ENCODE results near the gene CYBC1. TPM values are rescaled to one million over a fixed set of nuclear protein-coding genes. Genes with fewer than 3 reads are reported as not detected.

The CYBC1 gene
- total RNA-seq, 1 donor from 2014 or later = 268 TPM

GRCh38 chr17:82429824-82430223 lies 20.7 kb downstream of the CYBC1 start:
- Mint-ChIP-seq H3K9me3 (no peaks in the 10 kb centered on the region), H3K27me3 (no peaks in the 10 kb centered on the region), H3K36me3 (ENCODE audit: low read depth) (peaks cover 27% of the 10 kb centered on the region), H3K4me3 (peak overlapping the region; percentile 51), H3K4me1 (peaks cover 20% of the 10 kb centered on the region), H3K27ac (no peak overlapping the region)
- intact Hi-C loops (cut with micrococcal nuclease) = no loop called here
- DNase-seq = no peak

DNA sequence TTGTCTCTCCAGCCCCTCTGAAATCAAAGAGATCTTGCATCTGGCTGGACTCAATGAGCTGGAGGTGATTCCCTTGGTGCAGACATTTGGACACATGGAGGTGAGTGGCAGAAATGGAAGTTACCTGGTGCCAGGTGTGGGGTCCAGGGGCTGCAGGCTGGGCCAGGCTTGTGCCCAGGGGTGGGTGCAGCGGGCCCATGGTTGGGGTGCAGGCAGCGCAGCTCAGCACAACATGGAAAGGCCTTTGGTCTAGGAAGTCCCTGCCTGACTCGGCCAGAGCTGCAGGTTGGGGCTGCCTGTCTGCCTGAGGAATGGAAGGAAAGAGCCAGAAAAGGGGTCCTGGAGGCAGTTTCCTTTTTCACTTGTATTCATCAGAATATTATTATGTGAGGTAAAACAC lies 22.0 kb downstream of the CYBC1 start:
- H3K4me1 Mint-ChIP-seq = peaks cover 19% of the 10 kb centered on the region
- no peaks in the 10 kb centered on the region for H3K9me3 Mint-ChIP-seq
- no peak for DNase-seq
- H3K27ac Mint-ChIP-seq = no peak overlapping the region
- H3K4me3 Mint-ChIP-seq = no peak overlapping the region
- no peaks in the 10 kb centered on the region for H3K27me3 Mint-ChIP-seq
- H3K36me3 Mint-ChIP-seq (ENCODE audit: low read depth) = peaks cover 31% of the 10 kb centered on the region
- intact Hi-C loops (cut with micrococcal nuclease) = no loop called here

DNA sequence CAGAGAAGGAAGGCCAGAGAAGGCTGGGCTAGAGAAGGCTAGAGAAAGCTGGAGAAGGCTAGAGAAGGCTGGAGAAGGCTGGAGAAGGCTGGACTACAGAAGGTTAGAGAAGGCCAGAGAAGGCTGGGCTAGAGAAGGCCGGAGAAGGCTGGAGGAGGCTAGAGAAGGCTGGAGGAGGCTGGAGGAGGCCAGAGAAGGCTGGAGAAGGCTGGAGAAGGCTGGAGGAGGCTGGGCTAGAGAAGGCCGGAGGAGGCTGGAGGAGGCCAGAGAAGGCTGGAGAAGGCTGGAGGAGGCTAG lies 25.7 kb downstream of the CYBC1 start:
- DNase-seq = no peak
- Mint-ChIP-seq H3K4me1 (peaks cover 21% of the 10 kb centered on the region), H3K27ac (peak overlapping the region; percentile 30), H3K4me3 (no peak overlapping the region), H3K36me3 (ENCODE audit: low read depth) (peaks cover 52% of the 10 kb centered on the region), H3K9me3 (no peaks in the 10 kb centered on the region), H3K27me3 (no peaks in the 10 kb centered on the region)
- intact Hi-C loops (cut with micrococcal nuclease) = no loop called here

DNA sequence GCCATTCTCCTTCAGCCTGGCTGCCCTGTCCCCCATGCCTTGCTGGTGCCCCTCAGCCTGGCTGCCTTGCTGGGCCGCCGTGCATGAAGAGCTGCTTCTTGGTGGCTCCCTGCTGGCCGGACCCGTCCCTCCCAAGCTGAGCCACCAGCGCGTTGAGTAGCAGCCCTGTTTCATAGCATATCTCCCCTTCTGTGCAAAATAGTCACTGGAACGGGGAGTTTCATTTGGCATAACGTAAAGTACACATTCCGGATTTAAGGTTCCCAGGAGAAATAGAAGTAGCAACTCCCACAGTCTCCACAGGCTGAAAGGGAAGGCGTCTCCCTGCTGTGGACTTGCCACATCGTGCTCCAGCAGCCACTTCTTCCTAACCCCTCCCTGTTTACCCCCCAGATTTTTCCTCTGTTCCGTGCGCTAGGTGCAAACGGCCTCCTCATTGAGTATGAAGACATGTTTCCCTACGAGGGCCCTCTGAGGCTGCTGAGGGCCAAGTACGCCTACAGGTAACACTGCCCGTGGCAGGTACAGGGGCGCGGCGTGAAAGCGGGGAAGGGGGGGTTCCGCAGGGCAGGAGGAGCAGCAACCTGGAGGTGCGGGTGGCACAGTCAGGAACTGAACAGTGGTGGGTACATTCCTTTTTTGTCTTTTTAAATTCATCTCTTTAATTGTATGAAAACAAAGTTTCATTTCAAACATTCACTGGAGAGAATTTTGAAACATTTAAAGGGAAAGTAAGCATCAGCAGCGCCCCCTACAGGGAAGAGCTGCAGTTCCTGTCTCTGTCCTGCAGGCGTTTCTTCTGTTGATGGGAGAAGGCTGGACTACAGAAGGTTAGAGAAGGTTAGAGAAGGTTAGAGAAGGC lies 26.3 kb downstream of the CYBC1 start:
- Mint-ChIP-seq H3K9me3 (no peaks in the 10 kb centered on the region), H3K4me3 (no peak overlapping the region), H3K36me3 (ENCODE audit: low read depth) (peaks cover 49% of the 10 kb centered on the region), H3K4me1 (peaks cover 21% of the 10 kb centered on the region), H3K27ac (peak overlapping the region; percentile 30), H3K27me3 (no peaks in the 10 kb centered on the region)
- DNase-seq = peak; percentile 88
- intact Hi-C loops (cut with micrococcal nuclease) = no loop called here

- DNase-seq = peak; percentile 69
- intact Hi-C loops (cut with micrococcal nuclease) = loop anchor here (10.0 kb wide), 1 partner anchor 185 kb away; no protein-coding TSS in a partner anchor
- Mint-ChIP-seq H3K27ac (peak overlapping the region; percentile 90), H3K9me3 (no peaks in the 10 kb centered on the region), H3K27me3 (no peaks in the 10 kb centered on the region), H3K36me3 (ENCODE audit: low read depth) (peaks cover 40% of the 10 kb centered on the region), H3K4me1 (peaks cover 19% of the 10 kb centered on the region), H3K4me3 (peak overlapping the region; percentile 83)
Measured at GRCh38 chr17:82419540-82419939, 31.0 kb downstream of the CYBC1 start.

DNA sequence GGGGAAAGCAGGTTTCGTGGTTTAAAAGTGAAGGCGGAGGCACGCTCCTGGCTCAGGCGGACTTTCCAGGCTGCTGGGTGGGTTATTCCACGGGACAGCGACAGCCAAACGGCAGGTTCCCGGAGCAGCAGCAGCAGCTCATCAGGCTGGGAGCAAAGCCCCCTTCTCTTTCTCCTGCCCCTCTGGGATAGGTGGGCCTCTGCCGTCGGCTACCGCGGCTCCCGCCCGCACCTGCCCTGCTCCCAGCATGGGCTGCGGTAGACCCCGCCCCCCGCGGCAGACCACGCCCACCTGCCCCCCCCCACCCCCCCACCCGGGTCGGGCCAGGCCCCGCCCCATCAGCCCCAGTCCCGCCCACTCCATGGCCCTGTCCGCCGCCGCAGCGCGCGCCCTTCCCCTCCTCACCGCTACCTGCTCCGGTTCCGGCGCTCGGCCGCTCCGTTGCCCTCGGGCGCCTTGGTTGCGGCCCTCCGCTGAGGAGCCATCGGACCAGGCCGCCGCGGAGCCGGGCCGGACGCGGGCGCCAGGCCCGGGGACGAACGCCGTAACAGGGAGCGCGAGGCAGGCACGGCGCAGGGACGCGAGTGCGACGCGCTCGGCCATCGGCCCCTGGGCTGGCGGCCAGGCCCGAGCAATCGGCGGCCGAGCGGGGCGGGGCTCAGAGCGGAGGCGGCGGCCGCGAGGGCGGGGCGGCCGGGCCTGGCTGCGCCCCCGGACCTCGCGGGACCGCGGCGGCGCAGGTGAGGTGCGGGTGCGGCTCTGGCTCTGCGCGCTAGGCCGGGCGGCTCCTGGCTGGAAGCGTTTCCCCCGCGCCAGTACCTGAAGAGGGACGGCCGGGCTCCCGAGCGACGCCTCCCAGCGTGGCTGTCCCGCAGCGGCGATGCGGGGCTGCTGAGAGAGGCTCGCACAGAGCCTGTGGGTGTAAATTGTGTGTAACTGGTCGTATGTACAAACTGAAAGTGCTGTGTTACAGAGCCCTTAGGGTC lies 32.3 kb downstream of the CYBC1 start, which contains the start of the genes HEXD and OGFOD3:
HEXD (plus strand) TSS at position 347 of the 986 bp plus-strand sequence. CDS start 1,453 bp downstream, outside the sequence.
OGFOD3 (minus strand) TSS at position 586 of the 986 bp plus-strand sequence; CDS start at position 485, 101 bp downstream.
- DNase-seq = peak; percentile 97
- Mint-ChIP-seq H3K27ac (peak within 1 kb of the TSS; percentile 90), H3K4me3 (peak within 1 kb of the TSS; percentile 83), H3K36me3 (ENCODE audit: low read depth) (peaks cover 40% of the 10 kb centered on the region), H3K4me1 (peaks cover 22% of the 10 kb centered on the region), H3K9me3 (no peaks in the 10 kb centered on the region), H3K27me3 (no peaks in the 10 kb centered on the region)
- intact Hi-C loops (cut with micrococcal nuclease) = loop anchor here (1.0 to 10.0 kb wide), 2 partner anchors 31 to 183 kb away; no protein-coding TSS in a partner anchor

DNA sequence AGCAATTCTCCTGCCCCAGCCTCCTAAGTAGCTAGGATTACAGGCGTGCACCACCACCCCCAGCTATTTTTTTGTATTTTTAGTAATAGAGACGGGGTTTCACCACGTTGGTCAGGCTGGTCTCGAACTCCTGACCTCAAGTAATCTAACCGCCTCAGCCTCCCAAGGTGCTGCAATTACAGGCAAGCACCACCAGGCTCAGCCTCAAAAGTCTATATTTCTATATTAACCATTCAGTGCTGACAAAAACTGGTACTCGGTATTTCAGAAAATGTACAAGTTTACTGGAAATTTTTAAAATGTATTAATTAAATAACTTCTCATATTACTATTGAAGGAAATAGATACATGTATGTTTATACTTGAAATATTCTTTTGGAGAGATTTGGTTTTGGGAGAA lies 33.8 kb downstream of the CYBC1 start:
- DNase-seq = no peak
- no peak overlapping the region for H3K4me3 Mint-ChIP-seq
- intact Hi-C loops (cut with micrococcal nuclease) = loop anchor here (10.0 kb wide), 1 partner anchor 182 kb away; no protein-coding TSS in a partner anchor
- H3K27me3 Mint-ChIP-seq = no peaks in the 10 kb centered on the region
- peaks cover 22% of the 10 kb centered on the region for H3K4me1 Mint-ChIP-seq
- H3K9me3 Mint-ChIP-seq = no peaks in the 10 kb centered on the region
- peaks cover 30% of the 10 kb centered on the region for H3K36me3 Mint-ChIP-seq (ENCODE audit: low read depth)
- no peak overlapping the region for H3K27ac Mint-ChIP-seq

- H3K27ac Mint-ChIP-seq = no peak overlapping the region
- peaks cover 26% of the 10 kb centered on the region for H3K36me3 Mint-ChIP-seq (ENCODE audit: low read depth)
- no peaks in the 10 kb centered on the region for H3K9me3 Mint-ChIP-seq
- DNase-seq = no peak
- no peaks in the 10 kb centered on the region for H3K27me3 Mint-ChIP-seq
- intact Hi-C loops (cut with micrococcal nuclease) = loop anchor here (10.0 kb wide), 1 partner anchor 181 kb away; no protein-coding TSS in a partner anchor
- H3K4me1 Mint-ChIP-seq = peaks cover 22% of the 10 kb centered on the region
- H3K4me3 Mint-ChIP-seq = no peak overlapping the region
Measured at GRCh38 chr17:82416264-82416663, 34.3 kb downstream of the CYBC1 start.

- Mint-ChIP-seq H3K9me3 (no peaks in the 10 kb centered on the region), H3K4me3 (no peak overlapping the region), H3K36me3 (ENCODE audit: low read depth) (peaks cover 21% of the 10 kb centered on the region), H3K27ac (peak overlapping the region; percentile 57), H3K4me1 (peaks cover 21% of the 10 kb centered on the region), H3K27me3 (no peaks in the 10 kb centered on the region)
- no peak for DNase-seq
- intact Hi-C loops (cut with micrococcal nuclease) = loop anchor here (2.0 to 10.0 kb wide), 2 partner anchors 123 to 181 kb away; no protein-coding TSS in a partner anchor
Measured at GRCh38 chr17:82415786-82416185, 34.8 kb downstream of the CYBC1 start.

DNA sequence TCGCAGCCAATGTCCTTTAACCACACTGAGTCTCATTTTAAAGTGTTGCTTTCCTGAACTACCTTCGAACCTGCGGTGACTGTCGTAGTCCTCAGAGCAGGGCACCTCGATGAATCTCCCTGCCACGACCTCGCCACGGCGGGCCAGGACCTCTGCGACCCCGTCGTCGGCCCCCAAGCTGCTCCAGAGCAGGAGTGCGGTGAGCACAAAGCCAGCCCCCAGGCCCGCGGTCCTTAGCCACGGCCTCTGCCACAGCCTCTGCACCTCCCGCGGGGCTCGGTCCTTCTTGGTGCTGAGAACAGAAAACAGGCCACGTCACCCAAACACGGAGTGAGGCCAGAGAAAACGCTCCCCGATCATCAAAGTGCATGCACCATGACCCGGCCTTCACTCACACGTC lies 35.2 kb downstream of the CYBC1 start:
- Mint-ChIP-seq H3K4me3 (peak overlapping the region; percentile 34), H3K4me1 (peaks cover 20% of the 10 kb centered on the region), H3K27ac (peak overlapping the region; percentile 57), H3K27me3 (no peaks in the 10 kb centered on the region), H3K36me3 (ENCODE audit: low read depth) (peaks cover 18% of the 10 kb centered on the region), H3K9me3 (no peaks in the 10 kb centered on the region)
- DNase-seq = no peak
- intact Hi-C loops (cut with micrococcal nuclease) = loop anchor here (2.0 to 10.0 kb wide), 2 partner anchors 123 to 181 kb away; no protein-coding TSS in a partner anchor

DNA sequence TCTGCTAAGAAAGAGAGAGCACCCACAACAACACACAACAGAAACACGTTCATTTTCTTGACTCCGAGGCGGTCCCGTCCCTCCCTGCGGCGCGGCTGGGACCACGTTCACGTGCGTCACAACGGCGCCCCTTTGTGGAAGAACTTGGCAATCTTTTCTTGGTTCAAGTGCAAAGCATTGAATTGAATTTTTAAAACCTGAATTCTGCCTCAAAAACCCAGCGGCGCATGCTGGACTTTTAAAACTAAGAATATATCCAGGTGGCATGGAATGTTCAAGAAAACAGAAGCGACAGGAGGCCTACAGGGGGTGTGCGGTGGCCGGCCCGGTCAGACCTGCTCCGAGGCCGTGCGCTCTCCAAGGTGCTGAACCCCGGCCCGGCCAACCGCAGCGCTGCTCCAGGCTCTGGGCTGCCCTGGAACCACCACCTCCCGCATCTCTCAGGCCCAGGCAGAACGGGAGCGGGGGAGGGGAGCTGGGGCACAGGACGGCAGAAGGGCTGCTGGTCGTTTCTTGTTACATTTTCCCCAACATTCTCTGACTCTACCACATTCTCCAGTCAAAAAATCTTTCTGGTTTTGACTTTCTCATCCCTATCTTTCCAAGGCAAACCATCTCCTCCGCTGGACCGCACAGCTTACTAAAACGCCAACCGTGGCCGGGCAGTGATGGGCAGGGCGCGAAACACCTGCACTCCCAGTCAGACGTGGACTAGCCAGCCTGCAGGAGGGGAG lies 35.8 kb downstream of the CYBC1 start:
- Mint-ChIP-seq H3K36me3 (ENCODE audit: low read depth) (peaks cover 11% of the 10 kb centered on the region), H3K4me1 (peaks cover 15% of the 10 kb centered on the region), H3K27ac (no peak overlapping the region), H3K9me3 (no peaks in the 10 kb centered on the region), H3K27me3 (no peaks in the 10 kb centered on the region), H3K4me3 (peak overlapping the region; percentile 34)
- intact Hi-C loops (cut with micrococcal nuclease) = loop anchor here (1.0 to 10.0 kb wide), 3 partner anchors 62 to 180 kb away; no protein-coding TSS in a partner anchor
- DNase-seq = peak; percentile 93

DNA sequence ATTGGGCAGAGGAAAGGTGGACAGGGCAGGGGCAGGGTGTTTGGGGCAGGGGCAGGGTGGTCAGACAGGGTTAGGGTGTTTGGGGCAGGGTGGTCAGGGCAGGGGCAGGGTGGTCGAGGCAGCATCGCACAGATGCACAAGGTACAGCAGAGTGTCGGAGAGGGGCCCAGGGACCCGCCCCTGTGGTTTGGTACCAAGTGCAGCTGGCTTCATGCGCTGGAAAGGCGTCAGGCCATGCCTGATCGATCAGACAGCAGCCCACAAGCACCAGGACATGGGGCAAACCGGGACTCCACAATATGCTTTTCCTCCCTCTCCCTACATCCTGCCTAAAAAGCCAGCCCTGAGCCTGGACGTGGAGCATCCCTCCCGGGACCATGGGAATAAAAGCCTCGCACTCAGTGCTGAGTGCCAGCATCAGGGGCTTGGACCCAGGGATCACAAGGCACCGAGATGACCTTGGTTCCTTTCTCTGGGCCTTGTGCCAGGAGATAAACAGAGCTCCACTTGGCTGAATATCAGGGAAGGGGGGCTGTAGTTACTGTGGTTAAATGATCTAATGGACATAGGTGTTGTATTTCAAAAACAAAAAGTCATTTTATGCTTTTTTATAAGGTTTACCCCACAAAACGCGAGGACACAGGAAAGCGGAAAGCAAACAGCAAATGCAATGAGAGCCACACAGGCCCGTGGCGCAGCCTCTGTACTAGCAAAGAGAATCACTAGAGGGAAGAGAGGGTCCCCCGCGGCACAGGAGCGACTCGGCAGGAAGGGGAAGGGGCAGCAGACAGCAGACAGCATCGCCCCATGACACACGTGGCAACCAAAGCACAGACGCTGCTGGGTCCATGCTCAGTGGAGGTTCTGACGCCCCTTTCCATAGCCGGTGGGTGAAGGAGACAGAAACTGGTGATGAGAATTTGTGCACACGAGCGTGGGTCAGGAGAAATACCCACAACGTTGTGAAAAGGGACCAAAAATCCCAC lies 37.7 kb downstream of the CYBC1 start:
- no peak overlapping the region for H3K27ac Mint-ChIP-seq
- peaks cover 10% of the 10 kb centered on the region for H3K4me1 Mint-ChIP-seq
- peaks cover 14% of the 10 kb centered on the region for H3K36me3 Mint-ChIP-seq (ENCODE audit: low read depth)
- no peak for DNase-seq
- no peaks in the 10 kb centered on the region for H3K27me3 Mint-ChIP-seq
- no peak overlapping the region for H3K4me3 Mint-ChIP-seq
- H3K9me3 Mint-ChIP-seq = no peaks in the 10 kb centered on the region
- intact Hi-C loops (cut with micrococcal nuclease) = loop anchor here (10.0 kb wide), 1 partner anchor 178 kb away; no protein-coding TSS in a partner anchor

Data from activated CD4-positive, alpha-beta T cell treated with anti-CD3 and anti-CD28 coated beads, Interleukin-2, amount 10 ng/mL, durations not matched to agents 24 days and 14 days (primary cell).